MCF 10A (cell line): Measurements from ENCODE around the gene DNAJC17. TPM values are rescaled to one million over a fixed set of nuclear protein-coding genes. Genes with fewer than 3 reads are reported as not detected.

Source experiments
- BruUV-seq: library from RNA; stranded (reverse); fragments of 400-500 nt; replicated peaks from 2 replicates; lab custom pipeline; 2021; lab: Mats Ljungman, UMichigan
- CTCF ChIA-PET: fragments of 300-600 bp; sonication (Branson Sonifier 250); formaldehyde crosslinking; extraction: SDS; loops from one replicate; lab custom pipeline; 2021; ENCODE audit warnings: antibody characterized with exemption, inconsistent platforms; lab: Yijun Ruan, JAX
- POLR2A ChIA-PET: fragments of 300-600, 350-650 bp; sonication (Branson Sonifier 250); formaldehyde crosslinking; extraction: SDS; loops from one replicate; lab custom pipeline; 2020; ENCODE audit warnings: antibody characterized with exemption, inconsistent platforms; lab: Yijun Ruan, JAX
- DNase-seq: peaks from one replicate; pipeline ENCODE4 v3.0.0-alpha.2; 2018; ENCODE audit not compliant: unreplicated experiment
- H3K27ac Mint-ChIP-seq: one replicate; pipeline ENCODE4 v1.8.0; 2022; ENCODE audit warnings: mild to moderate bottlenecking, low read depth, mixed read lengths; ENCODE audit not compliant: unreplicated experiment
- H3K27me3 Mint-ChIP-seq: one replicate; pipeline ENCODE4 v1.8.0; 2022; ENCODE audit warnings: mixed read lengths; ENCODE audit not compliant: insufficient read depth, unreplicated experiment
- H3K36me3 Mint-ChIP-seq: one replicate; pipeline ENCODE4 v1.8.0; 2022; ENCODE audit warnings: mild to moderate bottlenecking, moderate library complexity, mixed read lengths; ENCODE audit not compliant: insufficient read depth, unreplicated experiment
- H3K4me1 Mint-ChIP-seq: one replicate; pipeline ENCODE4 v1.8.0; 2022; ENCODE audit warnings: mixed read lengths; ENCODE audit not compliant: insufficient read depth, unreplicated experiment
- H3K4me3 Mint-ChIP-seq: one replicate; pipeline ENCODE4 v1.8.0; 2022; ENCODE audit warnings: mild to moderate bottlenecking, moderate library complexity, mixed read lengths; ENCODE audit not compliant: unreplicated experiment
- H3K9me3 Mint-ChIP-seq: one replicate; pipeline ENCODE4 v1.8.0; 2022; ENCODE audit warnings: mixed read lengths; ENCODE audit not compliant: unreplicated experiment
- CTCF ChIP-seq: fragments of 200-600 bp; IDR thresholded peaks from one replicate; pipeline ENCODE4 v1.8.0; 2022; ENCODE audit warnings: antibody characterized with exemption, mild to moderate bottlenecking; ENCODE audit not compliant: unreplicated experiment
- intact Hi-C: fragments of 100-400 bp; cut with micrococcal nuclease; formaldehyde crosslinking; loops from 2 replicates; pipeline ENCODE4 v1.14.1; 2022
- total RNA-seq: library from RNA; stranded (reverse); gene quantifications from 2 replicates; pipeline ENCODE4 v1.2.3, GENCODE V29; 2022

DNAJC17 gene
- total RNA-seq, 1 experiment from 2014 or later = 55.1 TPM

- Mint-ChIP-seq H3K4me3 (no peak within 1 kb of the TSS), H3K4me1 (peaks cover 3% of the 10 kb centered on the region), H3K36me3 (no peaks in the 10 kb centered on the region), H3K9me3 (no peaks in the 10 kb centered on the region), H3K27me3 (no peaks in the 10 kb centered on the region), H3K27ac (no peak within 1 kb of the TSS)
- intact Hi-C loops = no loop called here
- no peak for DNase-seq
- ChIA-PET CTCF (interaction anchor here (0.9 to 1.1 kb wide), 2 partner anchors 26 to 29 kb away, joined by 3 to 4 read pairs; no protein-coding TSS in a partner anchor), POLR2A (interaction anchor here (0.7 to 1.2 kb wide), 3 partner anchors 10 to 38 kb away, joined by 3 to 5 read pairs (median 4); no protein-coding TSS in a partner anchor)
- BruUV-seq = no TSS peak
- no peak for TF ChIP-seq CTCF
Measured at GRCh38 chr15:40828447-40829036, 21.3 kb upstream of the DNAJC17 start, which contains the start of gene PPP1R14D. TSS of gene PPP1R14D (minus strand) at chr15:40828708. CDS start at chr15:40828641, 67 bp downstream.

- CTCF ChIA-PET = interaction anchor here (1.2 kb wide), 1 partner anchor 31 kb away, joined by 3 read pairs; no protein-coding TSS in a partner anchor
Measured at GRCh38 chr15:40826423-40827075, 19.3 kb upstream of the DNAJC17 start.

GRCh38 chr15:40825661-40826422, 18.6 kb upstream of the DNAJC17 start:
- H3K36me3 Mint-ChIP-seq = no peaks in the 10 kb centered on the region
- H3K9me3 Mint-ChIP-seq = no peaks in the 10 kb centered on the region
- H3K27me3 Mint-ChIP-seq = no peaks in the 10 kb centered on the region
- no peak overlapping the region for H3K27ac Mint-ChIP-seq
- BruUV-seq = no TSS peak
- ChIA-PET POLR2A (no interaction called here), CTCF (interaction anchor here (0.8 to 1.2 kb wide), 2 partner anchors 31 to 48 kb away, joined by 3 read pairs; no protein-coding TSS in a partner anchor)
- intact Hi-C loops = no loop called here
- H3K4me1 Mint-ChIP-seq = peaks cover 3% of the 10 kb centered on the region
- DNase-seq = peak; percentile 55
- TF ChIP-seq CTCF = no peak
- no peak overlapping the region for H3K4me3 Mint-ChIP-seq

More at GRCh38 chr15:40826423-40827075, 19.3 kb upstream of the DNAJC17 start:
- peaks cover 3% of the 10 kb centered on the region for H3K4me1 Mint-ChIP-seq
- POLR2A ChIA-PET = no interaction called here
- no TSS peak for BruUV-seq
- no peak overlapping the region for H3K4me3 Mint-ChIP-seq
- H3K9me3 Mint-ChIP-seq = no peaks in the 10 kb centered on the region
- no peak for TF ChIP-seq CTCF
- H3K36me3 Mint-ChIP-seq = no peaks in the 10 kb centered on the region
- no peak overlapping the region for H3K27ac Mint-ChIP-seq
- intact Hi-C loops = no loop called here
- no peak for DNase-seq
- no peaks in the 10 kb centered on the region for H3K27me3 Mint-ChIP-seq
